Uterus (tissue), 2 donors: ENCODE results near the gene SCAF8.

Experiments
- POLR2A ChIP-seq, 2 donors: fragments of 450-650 bp; IDR thresholded peaks; one replicate each; pipeline ENCODE4 v1.6.1; 2016; ENCODE audit warnings: antibody characterized with exemption in 2 of 2, mild to moderate bottlenecking in 1 of 2, moderate library complexity in 1 of 2
- TF ChIP-seq, protein P1 (sequence below), 4 experiments: fragments of 200-600 bp in 2 of 4; fragments of 450-650 bp in 2 of 4; sonication (generic) in 2 of 4; IDR thresholded peaks; one replicate each; pipeline ENCODE4 v1.5.1; 2016 to 2019; ENCODE audit warnings: antibody characterized with exemption in 4 of 4, mild to moderate bottlenecking in 2 of 4, moderate library complexity in 1 of 4

DNA sequence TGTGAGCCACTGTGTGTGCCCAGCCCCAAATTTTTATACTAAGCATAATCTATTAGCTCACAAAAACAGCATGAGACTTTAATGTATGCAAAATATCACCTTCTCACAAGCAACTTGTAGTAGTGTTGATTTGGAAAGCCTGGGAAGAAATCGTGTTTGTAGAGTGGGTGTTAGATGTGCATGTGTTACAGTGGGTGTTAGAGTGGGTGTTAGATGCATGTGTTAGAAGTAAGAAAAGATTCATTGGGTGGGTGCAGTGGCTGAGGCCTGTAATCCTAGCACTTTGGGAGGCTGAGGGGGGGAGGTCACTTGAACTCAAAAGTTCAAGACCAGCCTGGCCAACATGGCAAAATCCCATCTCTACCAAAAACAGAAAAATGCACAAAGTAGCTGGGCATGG is 6.3 kb upstream of the SCAF8 start:
- TF ChIP-seq POLR2A (IDR thresholded peaks at IDR 0.05): no peak
- TF ChIP-seq, protein P1, sequence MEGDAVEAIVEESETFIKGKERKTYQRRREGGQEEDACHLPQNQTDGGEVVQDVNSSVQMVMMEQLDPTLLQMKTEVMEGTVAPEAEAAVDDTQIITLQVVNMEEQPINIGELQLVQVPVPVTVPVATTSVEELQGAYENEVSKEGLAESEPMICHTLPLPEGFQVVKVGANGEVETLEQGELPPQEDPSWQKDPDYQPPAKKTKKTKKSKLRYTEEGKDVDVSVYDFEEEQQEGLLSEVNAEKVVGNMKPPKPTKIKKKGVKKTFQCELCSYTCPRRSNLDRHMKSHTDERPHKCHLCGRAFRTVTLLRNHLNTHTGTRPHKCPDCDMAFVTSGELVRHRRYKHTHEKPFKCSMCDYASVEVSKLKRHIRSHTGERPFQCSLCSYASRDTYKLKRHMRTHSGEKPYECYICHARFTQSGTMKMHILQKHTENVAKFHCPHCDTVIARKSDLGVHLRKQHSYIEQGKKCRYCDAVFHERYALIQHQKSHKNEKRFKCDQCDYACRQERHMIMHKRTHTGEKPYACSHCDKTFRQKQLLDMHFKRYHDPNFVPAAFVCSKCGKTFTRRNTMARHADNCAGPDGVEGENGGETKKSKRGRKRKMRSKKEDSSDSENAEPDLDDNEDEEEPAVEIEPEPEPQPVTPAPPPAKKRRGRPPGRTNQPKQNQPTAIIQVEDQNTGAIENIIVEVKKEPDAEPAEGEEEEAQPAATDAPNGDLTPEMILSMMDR (IDR thresholded peaks at IDR 0.05): no peak
